Stimulated activated CD4-positive, alpha-beta T cell treated with anti-CD3 and anti-CD28 coated beads, Interleukin-12 subunit alpha, Interleukin-12 subunit beta, amount 100 ng/mL, for 24 hours (primary cell): Measurements from ENCODE around the gene RAB11FIP3.

Experiments used
- DNase-seq, 2 experiments: peaks; one replicate each; pipeline ENCODE4 v3.0.0-alpha.2; 2020; ENCODE audit warnings: low read depth in 2 of 2

RAB11FIP3 gene

GRCh38 chr16:552171-552570 is 126.7 kb downstream of the RAB11FIP3 start:
- no peak for DNase-seq

DNA sequence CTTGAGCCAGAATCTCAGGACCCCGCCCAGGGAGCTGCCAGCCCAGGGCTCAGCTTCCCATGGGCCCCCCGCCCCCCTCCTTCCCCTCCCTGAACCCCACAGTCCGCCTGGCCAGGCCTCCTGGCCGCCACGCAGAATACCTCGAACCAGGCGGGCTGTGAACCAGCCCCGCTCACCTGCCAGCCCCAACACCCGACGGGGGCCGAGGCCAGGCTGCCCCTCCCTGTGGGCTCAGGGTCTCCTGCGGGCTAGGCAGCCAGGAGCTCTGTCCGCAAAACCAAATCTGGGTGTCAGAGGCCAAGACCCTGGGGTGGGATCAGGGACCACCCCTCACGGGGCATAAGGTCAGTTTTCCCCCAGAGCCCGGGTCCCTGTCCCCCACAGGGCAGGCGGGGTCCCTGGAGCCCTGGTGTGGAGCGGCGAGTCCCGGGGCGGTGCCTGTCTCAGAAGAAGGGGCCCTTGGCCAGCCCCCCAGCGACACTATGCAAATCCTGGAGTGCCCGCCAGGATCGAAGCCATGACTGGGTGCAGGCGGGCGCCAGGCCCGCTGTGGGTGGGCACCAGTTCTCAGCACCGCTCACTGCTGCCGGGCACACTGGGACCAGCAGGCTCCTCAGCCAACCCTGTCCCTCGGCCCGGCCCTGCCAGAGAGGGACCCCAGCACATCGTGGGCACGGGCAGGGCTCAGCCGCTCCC is 128.3 kb downstream of the RAB11FIP3 start:
- DNase-seq = no peak

- DNase-seq = no peak
Measured at GRCh38 chr16:554297-554621, 128.8 kb downstream of the RAB11FIP3 start.

DNA sequence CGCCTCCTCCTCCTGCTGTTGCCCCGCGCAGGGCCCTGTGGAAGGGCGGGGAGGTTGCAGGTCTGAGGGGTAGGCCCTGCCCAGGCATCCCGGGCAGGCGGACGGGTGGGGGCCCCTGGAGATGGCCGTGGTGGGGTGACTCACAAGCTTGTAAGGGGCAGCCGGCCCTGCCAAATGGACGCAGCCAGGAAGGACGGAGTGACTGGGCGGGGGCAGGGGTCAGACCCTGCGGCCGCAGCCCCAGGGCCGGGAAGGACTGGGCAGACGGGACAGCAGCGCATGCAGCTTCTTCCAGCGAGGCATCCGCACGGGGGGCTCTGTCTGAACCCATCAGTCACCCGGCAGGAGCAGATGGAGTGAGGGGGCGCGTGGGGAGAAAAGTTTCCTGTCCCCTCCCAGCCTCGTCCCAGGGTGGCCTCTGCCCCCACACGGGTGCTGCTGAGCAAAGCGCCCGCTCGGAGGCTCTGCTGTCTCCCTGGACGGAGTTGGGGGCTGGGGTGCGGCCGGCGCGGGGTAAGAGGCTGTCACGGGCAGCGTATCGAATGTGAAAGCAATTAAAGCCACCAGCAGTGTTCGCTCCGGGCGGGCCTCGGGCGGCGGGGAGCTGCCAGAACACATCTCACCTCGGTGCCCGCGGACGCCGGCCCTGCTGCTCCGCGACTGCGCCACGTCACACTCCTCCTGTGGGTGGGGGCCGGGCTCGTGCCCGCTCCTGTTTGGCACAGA is 129.4 kb downstream of the RAB11FIP3 start:
- no peak for DNase-seq

- DNase-seq = no peak
Measured at GRCh38 chr16:555528-556473, 130.4 kb downstream of the RAB11FIP3 start.

- no peak for DNase-seq
Measured at GRCh38 chr16:556474-557173, 131.2 kb downstream of the RAB11FIP3 start.

- no peak for DNase-seq
Measured at GRCh38 chr16:557463-558297, 132.2 kb downstream of the RAB11FIP3 start.

GRCh38 chr16:558298-559020 is 133.0 kb downstream of the RAB11FIP3 start:
- DNase-seq = no peak

DNA sequence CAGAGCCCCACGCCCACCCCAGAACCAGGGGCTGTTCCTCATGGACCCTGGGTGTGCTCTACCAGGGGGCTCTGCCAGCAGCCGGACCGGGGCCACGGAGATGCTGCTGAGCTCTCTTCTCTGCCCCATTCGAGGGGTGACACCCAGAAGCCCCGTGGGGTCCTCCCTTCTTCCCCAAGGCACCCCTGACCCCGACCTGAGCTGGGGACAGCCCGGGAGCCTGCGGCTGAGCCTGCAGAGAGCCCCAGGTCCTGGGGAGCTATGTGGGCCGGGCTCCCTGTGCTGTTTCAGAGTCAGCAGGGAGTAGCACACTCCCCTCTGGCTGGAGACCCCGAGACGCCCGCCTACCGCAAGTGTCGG is 133.6 kb downstream of the RAB11FIP3 start:
- DNase-seq = no peak

GRCh38 chr16:559411-560203 is 134.2 kb downstream of the RAB11FIP3 start:
- no peak for DNase-seq

- DNase-seq = no peak
Measured at GRCh38 chr16:560204-560700, 134.8 kb downstream of the RAB11FIP3 start, which contains the start of gene PRR35. Gene PRR35, plus strand, starts transcription at chr16:560394. Its CDS starts 2,901 bp downstream, at chr16:563295.

DNA sequence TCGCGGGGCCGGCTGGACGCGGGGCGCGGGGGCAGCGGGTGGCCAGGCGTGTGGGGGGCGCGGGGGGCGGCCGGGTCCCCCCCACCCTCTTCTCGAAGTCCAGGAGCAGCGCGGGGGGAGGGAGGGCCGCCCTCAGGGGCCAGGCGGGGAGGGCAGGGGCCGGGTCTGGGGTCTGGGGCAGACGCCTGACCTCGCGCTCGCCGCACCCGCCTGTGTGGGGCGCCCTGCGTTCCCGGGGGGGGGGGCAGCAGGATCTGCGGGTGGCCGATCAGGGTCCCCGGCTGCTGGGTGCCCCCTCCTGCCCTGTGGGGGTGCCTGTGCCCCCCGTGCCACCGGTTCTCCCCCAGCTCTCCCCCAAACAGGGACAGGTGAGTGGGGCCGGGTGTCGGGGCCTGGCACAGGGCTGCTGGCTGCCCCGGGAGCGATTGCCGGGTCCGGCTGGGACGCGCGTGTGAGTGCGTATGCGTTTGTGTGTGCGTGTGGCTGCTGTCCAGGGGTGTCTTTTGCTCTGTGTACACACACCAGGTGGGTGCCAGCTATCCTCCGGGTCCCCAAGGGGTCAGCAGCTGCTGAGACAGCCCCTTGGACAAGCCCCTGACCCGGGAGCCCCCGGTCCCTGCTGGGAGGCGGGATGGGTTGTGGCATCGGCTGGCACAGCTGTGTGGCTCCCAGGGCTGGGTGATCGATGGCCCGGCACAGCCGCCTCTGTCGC is 135.4 kb downstream of the RAB11FIP3 start:
- DNase-seq = no peak

GRCh38 chr16:561413-561794 is 136.0 kb downstream of the RAB11FIP3 start:
- DNase-seq = no peak

DNA sequence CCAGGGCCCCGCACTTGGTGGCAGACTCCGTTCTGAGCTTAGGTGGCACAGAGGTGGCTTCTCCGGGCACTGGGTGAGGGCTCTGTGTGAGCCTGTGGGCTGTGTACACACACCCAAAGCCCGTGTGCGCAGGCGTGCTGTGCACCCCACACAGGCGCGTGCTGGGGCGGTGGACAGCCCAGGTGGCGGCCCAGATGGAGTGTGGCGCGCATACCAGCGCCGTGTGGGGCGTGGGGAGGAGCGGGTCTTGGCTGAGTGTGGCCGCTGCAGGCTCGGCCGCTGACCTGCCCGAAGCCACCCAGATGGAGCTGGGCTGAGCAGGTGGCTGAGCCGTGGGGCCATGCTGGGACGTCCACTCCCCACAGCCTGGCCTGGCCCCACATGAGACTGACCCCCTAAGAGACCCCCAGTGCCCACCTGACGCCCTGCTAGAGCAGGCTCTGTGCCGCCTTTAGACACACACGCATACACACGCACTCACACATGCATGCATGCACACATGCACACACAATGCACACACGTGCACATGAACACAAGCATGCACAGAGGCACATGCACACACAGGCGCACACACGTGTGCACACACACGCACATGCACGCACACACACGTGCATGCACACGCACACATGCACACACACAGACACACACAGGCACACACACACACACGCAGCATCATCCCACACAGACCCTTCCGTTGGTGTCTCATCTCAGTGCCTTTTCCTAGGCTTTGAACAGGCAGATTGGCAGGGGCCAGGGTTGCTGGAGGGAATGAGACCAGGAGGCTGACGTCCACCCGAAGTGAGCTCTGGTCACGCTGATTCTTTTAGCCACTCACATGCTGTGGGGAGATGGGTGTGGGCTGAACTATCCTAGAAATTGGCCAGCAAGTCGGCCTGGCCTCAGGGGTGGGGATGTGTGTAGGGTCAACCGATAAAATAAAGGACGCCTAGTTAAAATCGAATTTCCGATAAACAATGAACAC is 136.8 kb downstream of the RAB11FIP3 start:
- DNase-seq = no peak

- no peak for DNase-seq
Measured at GRCh38 chr16:563072-563644, 137.7 kb downstream of the RAB11FIP3 start.

DNA sequence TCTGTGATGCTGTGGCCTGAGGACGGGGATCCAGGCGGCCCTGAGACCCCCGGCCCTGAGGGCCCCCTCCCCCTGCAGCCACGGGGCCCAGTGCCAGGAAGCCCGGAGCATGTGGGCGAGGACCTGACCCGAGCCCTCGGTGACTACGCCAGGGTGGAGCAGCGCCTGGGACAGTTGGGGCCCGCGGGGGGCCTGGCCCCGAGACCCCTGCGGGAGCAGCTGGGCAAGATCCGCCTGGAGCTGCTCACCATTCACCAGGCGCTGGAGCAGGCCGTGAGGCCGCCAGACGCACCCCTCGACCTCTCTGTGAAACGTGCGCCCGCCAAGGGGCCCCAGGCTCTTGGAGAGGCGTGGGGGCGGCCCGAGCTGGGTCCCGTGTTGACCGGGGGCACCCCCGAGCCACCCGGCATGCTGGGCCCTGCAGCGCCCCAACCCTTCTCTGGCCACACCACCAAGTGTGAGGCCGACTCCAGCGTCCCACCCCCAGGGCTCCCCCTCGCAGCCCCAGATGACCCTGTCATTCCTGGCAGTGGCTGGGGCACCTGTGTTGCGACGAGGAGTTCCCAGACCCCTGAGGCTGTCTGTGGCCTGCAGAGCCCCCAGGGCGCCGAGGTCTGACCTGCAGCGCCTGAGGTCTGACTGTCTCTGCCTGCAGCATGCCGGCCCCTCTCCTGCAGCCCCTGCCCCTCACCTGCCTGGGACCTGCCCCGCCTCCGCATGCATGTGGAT is 139.4 kb downstream of the RAB11FIP3 start:
- no peak for DNase-seq
